Activated CD4-positive, alpha-beta T cell treated with anti-CD3 and anti-CD28 coated beads, Interleukin-2, Interleukin-6, amounts not matched to agents 100 ng/mL and 50 ng/mL, durations not matched to agents 16 hours and 8 hours (primary cell): Measurements from ENCODE around the gene SELENOP.

Experiments
- DNase-seq: peaks from one replicate; pipeline ENCODE4 v3.0.0-alpha.2; 2020

SELENOP gene

GRCh38 chr5:42798284-42799240 lies 13.1 kb downstream of the SELENOP start:
- no peak for DNase-seq

DNA sequence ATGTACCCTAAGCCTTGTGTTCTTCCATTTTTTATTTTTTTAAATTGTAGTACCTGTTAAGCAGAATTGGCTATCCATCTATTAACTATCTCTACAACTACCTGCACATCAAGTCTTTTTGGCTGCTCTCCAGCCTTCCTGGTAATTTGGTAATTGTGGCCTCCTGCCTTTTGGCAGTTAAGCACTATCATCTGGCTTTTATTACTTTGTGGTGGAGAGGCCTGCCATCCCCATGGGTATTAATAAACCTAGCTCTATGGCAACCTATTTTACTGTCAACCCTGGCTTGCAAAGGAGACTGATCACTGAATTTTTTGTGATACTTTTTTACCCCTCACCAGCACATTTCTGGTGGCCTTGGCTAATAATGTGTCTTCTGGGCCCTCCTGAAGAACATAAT lies 20.5 kb downstream of the SELENOP start:
- no peak for DNase-seq

DNA sequence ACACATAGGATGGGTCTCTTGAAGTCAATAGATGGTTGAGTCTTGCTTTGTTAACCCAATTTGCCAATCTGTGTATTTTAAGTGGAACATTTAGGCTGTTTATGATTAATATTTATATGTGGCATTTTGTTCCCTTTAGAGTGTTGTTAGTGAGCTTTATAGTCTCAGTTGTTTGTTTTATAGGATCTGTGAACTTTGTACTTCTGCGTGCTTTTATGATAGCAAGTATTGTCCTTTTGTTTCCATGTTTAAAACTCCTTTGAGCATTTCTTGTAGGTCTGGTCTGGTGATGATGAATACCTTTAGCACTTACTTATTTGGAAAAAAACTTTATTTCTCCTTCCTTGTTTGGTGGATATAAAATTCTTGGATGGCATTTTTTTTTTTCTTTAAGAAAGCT lies 23.8 kb downstream of the SELENOP start:
- no peak for DNase-seq

DNA sequence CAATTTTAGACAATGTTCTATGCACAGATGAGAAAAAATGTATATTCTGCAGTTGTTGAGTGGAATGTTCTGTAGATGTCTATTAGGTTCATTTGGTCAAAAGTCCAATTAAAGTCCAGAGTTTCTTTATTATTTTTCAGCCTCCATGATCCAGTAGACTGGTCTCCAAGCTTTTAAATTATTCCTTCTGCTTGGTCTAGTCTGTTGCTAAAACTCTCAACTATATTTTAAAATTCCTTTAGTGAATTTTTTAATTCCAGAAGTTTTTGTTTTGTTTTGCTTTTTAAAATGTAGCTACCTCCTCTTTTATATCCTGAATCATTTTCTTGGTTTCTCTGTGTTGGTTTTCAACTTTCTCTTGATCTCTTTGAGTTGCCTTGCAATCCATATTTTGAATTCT lies 24.6 kb downstream of the SELENOP start:
- no peak for DNase-seq

DNA sequence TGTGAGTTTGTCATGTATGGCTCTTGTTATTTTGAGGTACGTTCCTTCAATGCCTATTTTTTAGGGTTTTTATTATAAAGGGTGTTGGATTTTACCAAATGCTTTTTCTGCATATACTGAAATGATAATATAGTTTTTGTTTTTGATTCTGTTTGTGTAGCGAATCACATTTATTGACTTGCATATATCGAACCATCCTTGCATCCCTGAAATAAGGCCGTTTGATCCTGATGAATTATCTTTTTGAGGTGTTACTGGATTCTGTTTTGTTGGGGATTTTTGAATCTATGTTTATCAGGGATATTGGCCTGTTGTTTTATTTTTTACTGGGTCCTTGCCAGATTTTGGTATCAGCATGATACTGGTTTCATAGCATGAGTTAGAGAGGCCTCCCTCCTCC lies 25.9 kb downstream of the SELENOP start:
- DNase-seq, result no peak

- DNase-seq, result no peak
These were observed 27.6 kb downstream of the SELENOP start for GRCh38 chr5:42784132-42784531.

GRCh38 chr5:42781584-42781983 lies 30.1 kb downstream of the SELENOP start:
- no peak for DNase-seq

GRCh38 chr5:42779083-42779482 lies 32.6 kb downstream of the SELENOP start:
- no peak for DNase-seq

GRCh38 chr5:42772265-42772993 lies 39.3 kb downstream of the SELENOP start:
- no peak for DNase-seq

DNA sequence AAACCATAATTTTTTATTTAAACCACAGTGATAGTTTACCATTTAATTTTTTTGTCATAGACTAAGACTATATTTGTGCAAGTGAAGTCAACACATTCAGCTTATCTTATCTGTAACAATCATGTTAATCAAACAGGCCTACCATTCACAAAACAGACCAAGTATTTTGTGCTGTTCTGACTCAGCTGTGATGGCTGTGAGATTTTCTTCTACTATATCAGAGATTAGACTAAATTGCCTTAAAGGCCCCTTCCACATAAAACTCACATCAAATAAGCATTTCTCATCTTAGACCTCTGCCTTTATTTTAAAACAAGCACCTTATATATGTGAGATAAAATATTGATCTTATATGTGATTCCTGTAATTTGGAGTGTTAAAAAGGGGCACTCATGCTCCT lies 41.7 kb downstream of the SELENOP start:
- DNase-seq, result no peak

GRCh38 chr5:42768106-42768504 lies 43.6 kb downstream of the SELENOP start:
- no peak for DNase-seq

DNA sequence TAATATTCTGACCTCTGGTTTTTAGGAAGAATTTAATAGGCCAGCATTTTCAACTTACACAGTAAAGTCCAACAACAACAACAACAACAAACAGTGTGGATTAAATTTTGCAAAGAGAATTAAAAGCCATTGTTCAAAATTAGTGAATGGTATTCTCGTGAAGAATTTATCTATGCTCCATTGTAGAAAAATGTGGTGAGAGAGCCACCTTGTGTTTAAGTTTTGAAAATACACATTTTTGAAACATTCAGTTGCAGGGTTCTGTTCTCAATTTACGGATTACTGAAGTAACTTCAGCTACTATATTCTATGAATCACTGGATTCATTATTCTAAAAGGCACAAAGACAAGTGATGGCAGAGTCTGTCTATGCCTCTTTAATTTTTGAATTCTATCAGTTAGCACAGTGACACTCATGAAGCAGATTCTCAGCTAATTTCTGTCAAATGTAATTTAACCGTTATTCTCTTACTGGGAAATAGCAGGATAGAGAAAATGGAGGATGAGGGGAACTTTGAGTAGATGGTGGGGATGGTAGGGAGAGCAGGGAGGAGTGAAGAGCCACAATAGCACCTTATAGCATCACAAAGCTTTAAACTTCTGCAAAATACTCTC lies 44.1 kb downstream of the SELENOP start:
- peak; percentile 36 for DNase-seq

- DNase-seq, result no peak
These were observed 49.9 kb downstream of the SELENOP start for GRCh38 chr5:42761791-42762190.

DNA sequence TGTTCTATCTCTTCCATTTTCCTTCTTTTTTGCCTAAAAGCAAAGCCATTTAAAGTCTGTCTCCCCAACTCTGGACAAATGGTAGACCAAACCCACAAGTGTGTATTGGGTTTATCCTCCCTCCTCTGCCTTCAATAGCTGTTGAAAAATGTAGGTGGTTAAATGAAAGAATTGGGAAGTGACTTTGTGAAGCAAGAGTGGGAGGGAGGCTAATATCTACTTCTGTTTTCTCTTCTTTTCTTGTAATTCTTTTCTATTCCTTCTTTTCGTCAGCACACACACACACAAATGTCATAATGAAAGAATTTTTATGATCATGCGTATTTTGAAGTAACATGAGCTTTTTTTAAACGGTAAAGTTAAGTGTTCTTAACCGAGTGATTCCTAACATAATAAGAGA lies 51.3 kb downstream of the SELENOP start:
- no peak for DNase-seq

DNA sequence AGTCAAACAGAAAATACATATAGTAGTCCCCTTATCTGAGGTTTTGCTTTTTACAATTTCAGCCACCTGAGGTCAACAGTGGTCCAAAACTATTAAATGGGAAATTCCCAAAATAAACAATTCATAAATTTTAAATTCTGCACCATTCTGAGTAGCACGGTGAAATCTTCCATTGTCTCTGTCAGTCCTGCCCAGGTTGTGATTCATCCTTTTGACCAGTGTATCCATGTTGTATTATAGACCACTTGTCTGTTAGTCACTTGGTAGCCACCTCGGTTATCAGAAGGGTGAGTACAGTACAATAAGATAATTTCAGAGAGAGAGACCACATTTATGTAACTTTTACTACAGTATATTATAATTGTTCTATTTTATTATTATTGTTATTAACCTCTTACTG lies 52.2 kb downstream of the SELENOP start:
- DNase-seq, result no peak

DNA sequence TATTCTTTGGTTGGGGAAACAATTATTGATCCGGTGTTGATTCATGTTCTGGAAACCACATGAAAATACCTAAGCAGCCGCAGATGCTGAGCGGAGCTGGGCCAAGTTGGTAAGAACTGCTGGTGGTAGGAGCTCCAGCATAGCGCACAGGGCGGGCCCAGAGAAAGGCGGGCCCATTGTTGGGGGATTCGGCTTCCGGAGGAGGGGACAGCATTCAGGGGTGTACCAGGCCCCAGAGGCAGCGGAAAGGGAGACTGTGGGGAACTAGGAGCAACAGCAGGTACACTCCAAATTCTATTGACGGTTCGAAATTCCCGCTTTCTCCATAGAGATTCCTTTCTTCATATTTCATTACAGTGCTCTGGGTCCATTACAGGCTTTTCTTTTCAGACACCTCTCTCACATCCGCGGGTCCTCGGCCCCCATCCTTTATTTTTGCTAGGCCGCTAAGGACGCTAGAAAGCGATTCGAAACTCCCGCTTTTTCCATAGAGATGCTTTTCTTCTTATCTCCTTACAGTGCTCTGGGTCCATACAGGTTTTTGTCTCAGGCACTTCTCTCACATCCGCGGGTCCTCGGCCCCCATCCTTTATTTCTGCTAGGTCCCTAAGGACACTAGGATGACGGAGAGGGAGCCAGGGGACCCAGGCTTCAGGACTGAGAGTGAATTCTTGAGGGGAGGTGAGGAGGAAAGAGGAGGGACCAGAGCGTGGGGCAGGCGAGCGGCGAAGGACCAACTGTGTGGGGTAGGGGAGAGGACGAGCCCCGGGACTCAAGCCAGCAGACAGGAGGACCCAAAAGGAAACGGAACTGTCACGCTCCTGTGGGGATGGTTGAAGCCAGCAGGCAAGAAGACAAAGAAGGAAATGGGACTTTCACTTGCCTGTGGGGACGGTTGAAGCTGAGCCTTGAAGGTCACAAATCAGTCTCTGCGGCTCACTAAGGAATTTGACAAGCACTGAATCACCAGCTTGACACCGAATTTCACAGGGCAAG lies 54.8 kb downstream of the SELENOP start, which contains the start of gene CCDC152:
Gene CCDC152, plus strand, starts transcription at position 213 of the 996 bp plus-strand sequence. CDS start 2,304 bp downstream, outside the sequence.
- DNase-seq, result peak; percentile 69

DNA sequence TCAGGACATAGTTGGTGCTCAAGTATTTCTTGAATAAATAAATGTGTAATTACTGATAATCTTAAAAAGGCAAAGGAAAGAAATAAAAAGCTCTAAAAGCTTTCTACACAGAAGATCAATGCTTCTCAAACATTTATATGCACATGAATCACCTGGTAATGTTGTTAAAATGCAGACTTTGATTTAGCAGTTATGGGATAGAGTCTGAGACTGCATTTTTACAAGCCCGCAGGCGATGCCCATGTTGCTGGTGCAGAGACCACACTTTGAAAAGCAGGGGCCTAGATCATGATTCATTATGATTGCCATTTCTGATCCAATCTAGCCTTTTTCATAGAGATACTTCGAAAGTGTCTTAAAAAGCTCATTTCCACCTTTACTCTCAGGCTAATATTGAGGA lies 58.6 kb downstream of the SELENOP start:
- DNase-seq, result no peak

DNA sequence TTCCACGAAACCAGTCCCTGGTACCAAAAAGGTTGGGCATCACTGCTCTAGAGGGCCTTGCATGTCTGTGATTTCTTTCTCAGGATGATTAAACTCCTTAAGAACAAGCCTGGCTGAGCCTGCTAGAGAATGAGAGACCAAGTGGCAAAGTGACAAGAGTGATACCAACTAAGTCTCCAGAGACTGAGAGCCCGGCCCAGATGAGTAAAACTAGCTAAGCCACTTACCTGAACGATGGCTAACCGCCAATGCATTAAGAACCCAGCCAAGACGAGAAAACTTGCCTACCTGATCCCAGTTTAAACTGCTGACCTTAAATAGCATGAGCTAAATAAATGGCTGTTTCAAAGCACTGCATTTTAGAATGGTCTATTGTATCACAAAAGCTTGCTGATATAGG lies 60.6 kb downstream of the SELENOP start:
- DNase-seq, result no peak

DNA sequence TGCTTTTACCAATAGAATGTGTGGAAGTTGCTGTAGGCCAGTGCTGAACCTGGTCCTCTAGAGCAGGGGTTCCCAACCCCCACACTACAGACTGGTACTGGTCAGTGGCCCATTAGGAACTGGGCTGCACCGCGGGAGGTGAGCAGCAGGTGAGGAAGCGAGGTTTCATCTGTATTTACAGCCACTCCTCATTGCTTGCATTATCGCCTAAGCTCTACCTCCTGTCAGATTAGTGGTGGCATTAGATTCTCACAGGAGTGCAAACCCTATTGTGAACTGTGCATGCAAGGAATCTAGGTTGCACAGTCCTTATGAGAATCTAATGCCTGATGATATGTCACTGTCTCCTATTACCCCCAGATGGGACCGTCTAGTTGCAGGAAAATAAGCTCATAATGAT lies 61.2 kb downstream of the SELENOP start:
- no peak for DNase-seq
